Activated gamma-delta T cell (primary cell): Measurements from ENCODE around the gene DEFB131B.
"Not testable (repeated sequence)": the region's sequence is repeated elsewhere in the genome, so short reads cannot be mapped to it uniquely, and the experiment has no call there.

ENCODE experiments used
- DNase-seq: peaks from one replicate; lab custom pipeline; 2025; lab: John Stamatoyannopoulos, UW
- total RNA-seq, 2 donors: gene quantifications; one replicate each; lab custom pipeline; 2026; lab: John Stamatoyannopoulos, UW

DEFB131B gene, protein sequence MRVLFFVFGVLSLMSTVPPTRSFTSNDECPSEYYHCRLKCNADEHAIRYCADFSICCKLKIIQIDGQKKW
- 0 reads per million in 2 donors for total RNA-seq

DNA sequence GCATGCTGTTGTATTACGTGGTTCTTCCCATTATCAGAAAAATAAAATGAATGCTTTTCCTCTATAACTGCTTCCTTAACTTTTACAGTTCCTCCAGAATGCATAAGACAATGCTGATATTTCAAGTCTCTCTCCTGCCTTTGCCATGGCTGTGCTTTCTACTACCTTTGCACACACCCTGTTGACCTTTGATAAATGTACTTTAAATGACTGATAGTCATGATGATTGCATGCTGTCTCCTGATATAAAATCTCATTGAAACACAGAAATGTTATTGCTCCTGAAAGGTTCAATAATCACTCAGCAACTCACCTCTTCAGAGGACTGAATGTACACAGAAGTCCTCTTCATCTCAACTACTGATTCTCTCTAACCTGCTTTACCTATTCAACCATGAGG is at the start of gene DEFB131B:
Gene DEFB131B (plus strand): TSS at position 395 of the 400 bp plus-strand sequence. CDS start 0 bp downstream, at position 395.
- DNase-seq: not testable (repeated sequence)

DNA sequence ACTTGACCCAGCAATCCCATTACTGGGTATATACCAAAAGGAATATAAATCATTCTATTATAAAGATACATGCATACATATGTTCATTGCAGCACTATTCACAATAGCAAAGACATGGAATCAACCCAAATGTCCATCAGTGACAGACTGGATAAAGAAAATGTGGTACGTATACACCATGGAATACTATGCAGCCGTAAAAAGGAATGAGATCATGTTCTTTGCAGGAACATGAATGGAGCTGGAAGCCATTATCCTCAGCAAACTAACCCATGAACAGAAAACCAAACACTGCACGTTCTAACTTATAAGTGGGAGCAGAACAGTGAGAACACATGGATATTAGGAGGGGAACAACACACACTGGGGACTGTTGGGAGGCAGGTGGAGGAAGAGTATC is 49.0 kb upstream of the DEFB131B start:
- DNase-seq: not testable (repeated sequence)

DNA sequence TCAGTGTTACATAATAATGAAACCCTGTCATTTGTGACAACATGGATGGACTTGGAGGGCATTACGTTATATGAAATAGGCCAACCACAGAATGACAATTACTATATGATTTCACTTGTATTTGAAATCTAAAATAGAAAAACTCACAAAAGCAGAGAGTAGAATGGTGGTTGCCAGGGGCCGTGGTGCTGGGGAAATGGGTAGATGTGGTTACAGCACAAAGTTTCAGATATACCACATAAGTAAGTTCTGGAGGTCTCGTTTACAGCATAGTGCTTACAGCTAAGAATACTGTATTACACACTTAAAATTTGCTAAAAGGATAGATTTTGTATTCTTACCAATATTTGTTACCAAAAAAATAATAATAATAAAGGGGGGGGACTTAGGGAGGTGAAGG is 48.6 kb upstream of the DEFB131B start:
- not testable (repeated sequence) for DNase-seq

DNA sequence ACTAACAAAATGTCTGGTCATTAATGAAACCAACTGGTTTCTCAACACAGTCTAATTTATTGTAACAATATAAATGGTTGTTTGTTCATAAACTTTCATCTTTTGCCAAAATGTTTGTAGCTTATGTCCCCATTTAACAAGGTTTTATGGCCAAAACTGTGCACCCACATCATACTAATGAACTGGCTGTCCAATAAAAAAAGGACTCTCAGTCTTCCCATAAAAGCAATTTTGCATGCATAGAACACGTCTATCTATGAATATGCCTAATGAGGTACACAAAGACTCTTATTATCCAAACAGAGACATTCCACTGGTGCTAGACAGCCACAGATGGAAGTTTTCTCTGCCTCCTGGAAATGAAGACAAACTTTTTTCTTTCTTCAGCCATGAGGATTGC is 45.4 kb upstream of the DEFB131B start, which contains the start of gene DEFB108B:
Gene DEFB108B (plus strand): TSS at position 390 of the 400 bp plus-strand sequence. CDS start 0 bp downstream, at position 390.
- DNase-seq: not testable (repeated sequence)

DNA sequence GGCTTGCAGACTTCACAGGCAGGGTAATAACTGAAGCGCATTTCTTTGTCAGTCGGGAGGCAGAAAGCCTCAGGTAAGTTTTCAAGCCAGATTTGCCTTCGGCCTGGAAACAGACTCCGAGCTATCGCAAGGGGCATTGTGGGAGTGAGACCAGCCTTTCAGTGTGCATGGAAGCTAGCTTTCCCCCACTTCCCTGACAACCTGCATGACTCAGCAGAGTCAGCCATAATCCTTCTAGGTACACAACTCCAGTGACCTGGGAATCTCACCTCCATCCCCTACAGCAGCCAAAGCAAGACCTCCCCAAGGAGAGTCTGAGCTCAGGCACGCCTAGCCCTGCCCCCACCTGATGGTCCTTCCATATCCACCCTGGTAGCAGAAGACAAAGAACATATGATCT is 35.5 kb upstream of the DEFB131B start:
- DNase-seq: not testable (repeated sequence)

DNA sequence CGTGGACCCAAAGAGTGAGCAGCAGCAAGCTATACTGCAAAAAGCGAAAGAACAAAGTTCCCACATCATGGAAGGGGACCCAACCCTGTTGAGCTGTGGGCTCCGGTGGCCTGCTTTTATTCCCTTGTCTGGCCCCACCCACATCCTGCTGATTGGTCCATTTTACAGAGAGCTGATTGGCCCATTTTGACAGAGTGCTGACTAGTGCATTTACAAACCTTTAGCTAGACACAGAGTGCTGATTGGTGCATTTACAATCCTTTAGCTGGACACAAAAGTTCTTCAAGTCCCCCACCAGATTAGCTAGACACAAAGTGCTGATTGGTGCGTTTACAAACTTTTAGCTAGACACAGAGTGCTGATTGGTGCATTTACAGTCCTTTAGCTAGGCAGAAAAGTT is 34.9 kb upstream of the DEFB131B start:
- not testable (repeated sequence) for DNase-seq

DNA sequence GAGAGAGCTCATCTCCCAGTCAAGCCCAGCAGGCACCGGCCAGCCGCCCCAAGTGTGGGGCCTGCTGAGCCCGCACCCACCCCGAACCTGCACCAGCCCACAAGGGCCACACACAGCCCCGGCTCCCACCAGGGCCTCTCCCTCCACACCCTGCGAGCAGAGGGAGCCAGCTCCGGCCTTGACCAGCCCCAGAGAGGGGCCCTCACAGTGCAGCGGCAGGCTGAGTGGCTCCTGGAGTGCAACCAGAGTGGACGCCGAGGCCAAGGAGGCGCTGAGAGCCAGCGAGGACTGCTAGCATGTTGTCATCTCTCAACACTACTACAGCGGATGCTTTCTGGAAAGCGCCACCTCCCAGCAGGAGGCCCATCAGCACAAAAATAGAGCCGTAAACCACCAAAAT is 34.4 kb upstream of the DEFB131B start:
- DNase-seq: no peak

DNA sequence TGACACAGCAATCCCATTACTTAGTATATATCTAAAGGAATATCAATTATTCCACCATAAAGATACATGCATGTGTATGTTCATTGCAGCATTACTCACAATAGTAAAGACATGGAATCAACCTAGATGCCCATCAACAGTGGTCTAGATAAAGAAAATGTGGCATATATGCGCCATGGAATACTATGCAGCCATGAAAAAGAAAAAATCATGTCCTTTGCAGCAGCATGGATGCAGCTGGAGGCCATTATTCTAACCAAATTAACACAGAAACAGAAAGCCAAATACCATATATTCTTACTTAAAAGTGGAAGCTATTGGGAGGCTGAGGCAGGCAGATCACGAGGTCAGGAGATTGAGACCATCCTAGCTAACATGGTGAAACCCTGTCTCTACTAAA is 24.4 kb upstream of the DEFB131B start:
- DNase-seq: not testable (repeated sequence)

DNA sequence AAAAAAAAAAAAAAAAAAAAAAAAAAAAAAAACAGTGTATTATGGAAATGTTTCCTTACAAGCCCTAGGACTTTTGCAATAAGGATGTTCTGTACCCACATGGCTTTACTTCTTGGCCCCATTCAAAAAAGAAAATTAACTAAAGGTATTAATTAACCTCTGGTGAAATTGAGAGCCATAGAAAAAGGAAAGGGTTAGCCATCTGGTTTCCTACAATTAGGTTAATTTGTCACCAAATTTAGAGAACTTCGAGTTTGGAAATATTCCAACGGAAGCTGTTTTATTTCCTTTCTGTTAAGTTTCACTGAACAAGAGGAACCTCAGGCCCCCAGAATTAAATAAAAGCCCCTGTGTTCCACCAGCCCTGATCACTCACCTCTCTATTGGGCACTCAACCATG is 22.4 kb upstream of the DEFB131B start:
- DNase-seq: not testable (repeated sequence)

DNA sequence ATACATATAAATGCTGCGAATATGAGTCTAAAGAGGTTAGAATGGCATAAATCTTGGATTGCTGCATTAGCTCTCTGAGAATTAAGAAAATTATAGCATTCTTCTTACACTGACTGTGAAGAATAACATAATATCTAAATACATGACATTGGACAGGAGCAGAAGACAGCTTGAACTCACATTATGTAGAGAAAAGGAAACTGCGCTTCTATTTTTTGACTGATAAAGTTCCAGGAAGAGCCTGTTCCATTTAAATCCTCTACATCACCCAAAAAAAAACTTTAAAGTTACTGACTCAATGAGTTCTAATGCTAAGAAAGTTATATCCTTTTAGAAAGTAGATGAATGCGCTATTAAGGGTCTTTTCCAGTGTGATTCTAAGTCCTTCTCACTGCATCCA is 17.4 kb upstream of the DEFB131B start:
- not testable (repeated sequence) for DNase-seq

DNA sequence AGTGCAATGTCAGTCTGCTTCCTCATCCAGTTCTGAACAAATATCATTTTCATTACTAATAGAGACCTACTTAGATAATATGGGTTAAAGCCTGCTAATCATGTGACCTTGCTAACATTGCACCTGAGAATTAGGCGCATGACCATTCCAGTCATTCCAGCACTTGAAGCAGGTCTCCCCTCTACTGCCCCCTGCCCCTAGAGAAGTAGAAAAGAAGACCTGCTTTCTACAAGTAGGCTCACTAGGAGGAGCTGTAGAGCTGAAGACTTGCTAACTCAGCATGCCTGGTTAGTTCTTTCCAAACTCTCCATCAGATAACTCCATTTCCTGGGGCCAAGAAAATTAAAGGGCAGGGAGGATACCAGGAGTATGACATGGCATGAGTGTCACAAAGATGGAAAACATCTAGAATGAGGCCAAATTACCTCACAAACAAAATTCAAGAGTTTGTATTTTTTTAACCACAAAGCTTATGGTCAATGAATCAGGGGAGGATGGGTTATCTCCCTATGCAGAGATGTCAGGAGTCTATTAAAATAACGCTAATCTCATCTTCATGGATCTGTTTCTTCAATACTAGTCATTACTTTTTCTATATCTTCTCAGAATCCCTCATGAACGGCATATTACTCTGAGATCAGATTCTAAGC is 14.2 kb upstream of the DEFB131B start:
- not testable (repeated sequence) for DNase-seq

DNA sequence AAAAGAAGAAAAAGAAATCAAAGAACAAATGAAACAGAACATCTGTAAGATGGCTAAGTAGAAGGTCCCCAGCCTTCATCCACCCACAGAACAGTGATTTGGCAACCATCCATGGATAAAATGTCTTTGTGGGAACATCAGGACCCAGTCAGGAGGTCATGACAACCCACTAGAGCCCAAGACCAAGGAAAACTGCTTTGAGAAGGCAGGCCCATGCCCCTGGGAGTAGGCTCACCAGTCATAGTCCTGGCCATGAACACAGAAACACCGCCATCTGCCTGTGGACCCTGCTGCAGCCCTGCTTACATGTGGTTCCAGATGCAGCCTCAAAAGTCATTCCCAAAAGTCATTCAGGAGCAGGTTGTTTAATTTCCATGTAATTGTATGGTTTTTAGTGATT is 11.0 kb upstream of the DEFB131B start:
- not testable (repeated sequence) for DNase-seq

DNA sequence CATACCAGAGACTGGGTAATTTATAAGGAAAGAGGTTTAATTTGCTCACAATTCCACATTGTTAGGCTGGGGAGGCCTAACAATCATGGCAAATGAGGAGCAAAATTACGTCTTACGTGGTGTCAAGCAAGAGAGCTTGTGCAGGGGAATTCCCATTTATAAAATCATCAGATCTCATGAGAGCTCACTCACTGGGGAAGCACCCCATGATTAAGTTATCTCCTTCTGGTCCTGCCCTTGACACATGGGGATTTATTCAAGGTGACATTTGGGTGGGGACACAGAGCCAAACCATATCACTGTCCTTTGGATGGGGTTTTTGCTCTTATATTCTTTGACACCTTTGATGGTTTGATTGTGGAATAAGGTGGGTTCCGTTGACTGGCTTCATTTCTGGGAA is 8.3 kb upstream of the DEFB131B start:
- DNase-seq: not testable (repeated sequence)

DNA sequence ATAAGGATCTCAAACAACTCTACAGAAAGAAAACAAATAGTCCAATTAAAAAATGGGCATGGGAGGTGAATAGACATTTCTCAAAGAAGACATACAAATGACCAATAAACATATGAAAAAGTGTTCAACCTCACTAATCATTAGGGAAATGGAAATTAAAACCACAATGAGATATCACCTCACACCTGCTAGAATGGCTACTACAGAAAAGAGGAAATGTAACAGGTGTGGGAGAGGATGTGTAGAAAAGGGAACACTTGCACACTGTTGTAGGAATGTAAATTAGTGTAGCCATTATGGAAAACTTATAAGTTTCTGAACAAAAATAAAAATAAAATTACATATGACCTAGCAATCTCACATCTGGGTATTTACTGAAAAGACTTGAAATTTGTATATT is 7.6 kb upstream of the DEFB131B start:
- DNase-seq: not testable (repeated sequence)

DNA sequence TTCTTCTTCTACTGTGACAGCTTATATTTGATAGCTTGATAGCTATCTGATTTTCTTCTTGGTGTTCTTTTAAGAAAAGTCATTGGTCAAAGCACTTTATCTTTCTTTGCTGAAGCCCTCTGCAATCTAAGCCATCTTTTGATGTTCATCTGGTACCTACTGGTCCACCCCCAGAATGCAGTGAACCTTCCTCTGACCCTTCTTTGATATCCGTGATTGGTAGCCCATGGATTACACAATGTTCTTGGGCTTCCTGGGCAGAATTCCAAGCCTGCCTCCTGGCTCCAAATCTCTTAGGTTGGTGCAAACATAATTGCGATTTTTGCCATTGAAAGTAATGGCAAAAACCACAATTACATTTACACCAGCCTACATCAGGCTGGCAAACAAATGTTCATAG is 2.0 kb upstream of the DEFB131B start:
- DNase-seq: not testable (repeated sequence)

DNA sequence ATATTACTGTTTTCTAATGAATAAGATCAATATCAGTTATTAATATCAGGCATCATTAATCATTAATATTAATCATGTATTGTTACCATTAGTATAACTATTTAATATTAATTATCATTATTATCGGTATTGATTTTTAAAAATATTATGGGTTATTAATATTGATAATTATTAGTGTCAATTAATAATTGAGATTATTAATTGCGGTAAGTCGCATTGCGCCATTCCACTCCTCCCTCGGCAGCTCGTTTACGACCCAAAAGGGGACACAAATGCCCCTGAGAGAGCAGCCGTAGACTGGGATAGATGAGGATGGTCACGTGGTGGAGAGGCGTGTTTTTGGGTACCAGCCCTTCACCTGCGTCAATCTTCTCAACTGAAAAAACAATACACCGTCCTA is 7.6 kb downstream of the DEFB131B start:
- DNase-seq: not testable (repeated sequence)

DNA sequence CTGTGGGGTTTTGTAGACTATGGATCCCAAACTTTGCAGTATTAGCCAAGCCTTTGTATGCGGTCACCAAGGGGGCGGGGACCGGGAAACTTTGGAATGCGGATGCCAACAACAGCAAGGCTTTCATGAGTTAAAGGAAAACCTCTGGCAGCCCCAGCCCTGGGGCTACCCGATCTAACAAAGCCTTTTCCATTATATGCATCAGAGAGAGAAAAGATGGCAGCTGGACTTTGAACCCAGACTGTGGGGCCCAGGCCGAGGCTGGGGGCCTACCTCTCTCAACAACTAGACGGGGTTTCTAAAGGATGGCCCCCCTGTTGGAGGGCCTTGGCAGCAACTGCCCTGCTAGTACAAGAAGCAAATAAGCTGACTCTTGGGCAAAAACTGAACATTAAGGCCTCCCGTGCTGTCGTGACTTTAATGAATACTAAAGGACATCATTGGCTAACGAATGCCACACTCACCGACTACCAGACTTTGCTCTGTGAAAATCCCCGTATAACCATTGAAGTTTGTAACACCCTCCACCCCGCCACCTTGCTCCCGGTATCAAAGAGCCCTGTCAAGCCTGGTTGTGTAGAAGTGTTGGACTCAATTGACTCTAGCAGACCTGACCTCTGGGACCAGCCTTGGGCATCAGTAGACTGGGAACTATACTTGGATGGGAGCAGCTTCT is 10.2 kb downstream of the DEFB131B start:
- DNase-seq: not testable (repeated sequence)

DNA sequence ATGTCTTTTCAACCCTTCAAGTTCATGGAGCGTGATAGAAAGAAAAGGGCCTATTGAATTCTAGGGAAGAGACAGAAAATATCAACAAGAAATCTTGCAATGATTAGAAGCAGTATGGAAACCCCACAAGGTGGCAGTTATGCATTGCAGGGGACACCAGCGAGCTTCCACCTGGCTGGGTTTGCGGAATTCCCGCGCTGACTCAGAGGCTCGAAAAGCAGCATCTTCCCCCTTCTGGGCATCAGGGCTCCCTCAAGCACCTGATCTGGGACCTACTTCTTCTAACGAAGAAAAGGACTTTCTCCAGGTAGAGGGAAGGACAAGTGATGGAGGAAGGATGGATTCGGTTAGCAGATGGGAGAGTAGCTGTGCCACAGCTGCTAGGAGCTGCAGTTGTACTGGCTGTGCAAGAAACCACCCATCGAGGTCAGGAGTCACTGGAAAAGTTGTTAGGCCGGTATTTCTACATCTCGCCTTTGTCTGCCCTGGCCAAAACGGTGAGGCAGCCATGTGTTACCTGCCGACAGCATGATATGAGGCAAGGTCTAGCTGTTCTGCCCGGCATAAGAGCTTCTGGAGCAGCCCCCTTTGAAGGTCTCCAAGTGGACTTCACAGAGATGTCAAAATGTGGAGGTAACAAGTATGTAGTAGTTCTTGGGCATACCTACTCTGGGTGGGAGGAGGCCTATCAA is 11.1 kb downstream of the DEFB131B start:
- not testable (repeated sequence) for DNase-seq

DNA sequence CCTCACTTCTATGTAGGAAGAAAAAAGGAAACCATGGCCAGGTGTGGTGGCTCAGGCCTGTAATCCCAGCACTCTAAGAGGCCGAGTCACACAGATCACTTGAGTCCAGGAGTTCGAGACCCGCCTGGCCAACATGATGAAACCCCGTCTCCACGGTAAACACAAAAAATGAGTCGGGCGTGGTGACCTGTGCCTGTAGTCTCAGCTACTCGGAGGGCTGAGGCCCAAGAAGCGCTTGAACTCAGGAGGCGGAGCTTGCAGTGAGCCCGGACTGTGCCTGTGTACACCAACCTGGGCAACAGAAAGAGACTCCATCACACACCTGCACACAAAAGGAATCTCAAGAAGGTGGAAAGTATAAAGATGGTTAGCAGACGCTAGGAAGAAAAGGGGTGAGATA is 17.7 kb downstream of the DEFB131B start:
- DNase-seq: no peak

DNA sequence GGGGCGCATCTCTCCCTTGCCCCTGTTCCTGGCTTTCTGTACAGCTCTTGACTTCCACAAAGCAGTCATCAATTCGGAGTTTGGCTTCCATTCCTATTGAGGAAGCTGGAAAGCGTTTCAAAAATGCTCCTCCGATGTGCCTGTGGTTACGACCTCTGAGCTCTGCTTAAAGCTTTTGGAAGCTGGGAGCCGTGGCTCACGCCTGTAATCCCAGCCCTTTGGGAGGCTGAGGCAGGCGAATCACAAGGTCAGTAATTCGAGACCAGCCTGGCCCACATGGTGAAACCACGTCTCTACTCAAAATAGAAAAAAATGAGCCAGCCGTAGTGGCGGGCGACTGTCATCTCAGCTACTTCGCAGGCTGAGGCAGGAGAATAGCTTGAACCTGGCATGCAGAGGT is 22.9 kb downstream of the DEFB131B start:
- not testable (repeated sequence) for DNase-seq

DNA sequence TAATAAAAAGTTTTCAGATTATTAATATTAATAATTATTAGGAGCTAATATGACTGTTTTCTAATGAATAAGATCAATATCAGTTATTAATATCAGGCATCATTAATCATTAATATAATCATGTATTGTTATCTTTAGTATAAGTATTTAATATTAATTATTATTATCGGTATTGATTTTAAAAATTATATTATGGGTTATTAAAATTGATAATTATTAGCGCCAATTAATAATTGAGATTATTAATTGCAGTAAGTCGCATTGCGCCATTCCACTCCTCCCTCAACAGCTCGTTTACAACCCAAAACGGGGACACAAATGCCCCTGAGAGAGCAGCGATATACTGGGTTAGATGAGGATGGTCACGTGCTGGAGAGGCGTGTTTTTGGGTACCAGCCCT is 30.0 kb downstream of the DEFB131B start:
- DNase-seq: no peak

DNA sequence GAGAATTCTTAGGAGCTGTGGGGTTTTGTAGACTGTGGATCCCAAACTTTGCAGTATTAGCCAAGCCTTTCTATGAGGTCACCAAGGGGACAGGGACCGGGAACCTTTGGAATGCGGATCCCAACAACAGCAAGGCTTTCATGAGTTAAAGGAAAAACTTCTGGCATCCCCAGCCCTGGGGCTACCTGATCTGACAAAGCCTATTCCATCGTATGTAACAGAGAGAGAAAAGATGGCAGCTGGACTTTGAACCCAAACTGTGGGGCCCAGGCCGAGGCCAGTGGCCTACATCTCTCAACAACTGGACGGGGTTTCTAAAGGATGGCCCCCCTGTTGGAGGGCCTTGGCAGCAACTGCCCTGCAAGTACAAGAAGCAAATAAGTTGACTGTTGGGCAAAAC is 32.5 kb downstream of the DEFB131B start:
- DNase-seq: not testable (repeated sequence)
